WI38 (cell line): Measurements from ENCODE around the gene FRMD4A.

Source experiments
- H3K4me3 ChIP-seq: 2 replicates; pipeline ENCODE4 v1.5.1; 2011; ENCODE audit warnings: low read depth, mild to moderate bottlenecking, control low read depth, low read length
- TF ChIP-seq, protein P1 (sequence below): IDR thresholded peaks from 2 replicates; pipeline ENCODE4 v1.5.1; 2012; ENCODE audit warnings: low read depth, mild to moderate bottlenecking, control low read depth, low read length

The FRMD4A gene

DNA sequence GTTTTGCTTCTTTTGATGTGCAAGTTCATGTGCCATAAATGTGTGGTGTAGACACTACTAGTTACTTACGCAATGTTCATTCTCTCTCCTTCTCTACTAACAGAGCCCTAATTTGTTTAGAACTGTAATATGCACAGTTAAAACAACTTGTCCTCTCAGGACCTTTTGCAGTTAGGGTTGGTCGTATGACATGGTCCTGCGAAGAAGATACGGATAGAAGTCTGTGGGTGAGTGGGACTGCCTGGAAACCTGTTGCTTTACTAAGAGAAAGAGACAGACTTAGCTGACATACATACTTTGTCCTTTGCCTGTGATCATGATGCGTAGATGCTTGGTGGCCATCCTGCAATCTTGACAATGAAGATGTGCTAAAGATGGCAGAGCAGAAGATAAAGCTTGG, 692.8 kb downstream of the FRMD4A start:
- TF ChIP-seq, protein P1, sequence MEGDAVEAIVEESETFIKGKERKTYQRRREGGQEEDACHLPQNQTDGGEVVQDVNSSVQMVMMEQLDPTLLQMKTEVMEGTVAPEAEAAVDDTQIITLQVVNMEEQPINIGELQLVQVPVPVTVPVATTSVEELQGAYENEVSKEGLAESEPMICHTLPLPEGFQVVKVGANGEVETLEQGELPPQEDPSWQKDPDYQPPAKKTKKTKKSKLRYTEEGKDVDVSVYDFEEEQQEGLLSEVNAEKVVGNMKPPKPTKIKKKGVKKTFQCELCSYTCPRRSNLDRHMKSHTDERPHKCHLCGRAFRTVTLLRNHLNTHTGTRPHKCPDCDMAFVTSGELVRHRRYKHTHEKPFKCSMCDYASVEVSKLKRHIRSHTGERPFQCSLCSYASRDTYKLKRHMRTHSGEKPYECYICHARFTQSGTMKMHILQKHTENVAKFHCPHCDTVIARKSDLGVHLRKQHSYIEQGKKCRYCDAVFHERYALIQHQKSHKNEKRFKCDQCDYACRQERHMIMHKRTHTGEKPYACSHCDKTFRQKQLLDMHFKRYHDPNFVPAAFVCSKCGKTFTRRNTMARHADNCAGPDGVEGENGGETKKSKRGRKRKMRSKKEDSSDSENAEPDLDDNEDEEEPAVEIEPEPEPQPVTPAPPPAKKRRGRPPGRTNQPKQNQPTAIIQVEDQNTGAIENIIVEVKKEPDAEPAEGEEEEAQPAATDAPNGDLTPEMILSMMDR = no peak
- no peak overlapping the region for H3K4me3 ChIP-seq

DNA sequence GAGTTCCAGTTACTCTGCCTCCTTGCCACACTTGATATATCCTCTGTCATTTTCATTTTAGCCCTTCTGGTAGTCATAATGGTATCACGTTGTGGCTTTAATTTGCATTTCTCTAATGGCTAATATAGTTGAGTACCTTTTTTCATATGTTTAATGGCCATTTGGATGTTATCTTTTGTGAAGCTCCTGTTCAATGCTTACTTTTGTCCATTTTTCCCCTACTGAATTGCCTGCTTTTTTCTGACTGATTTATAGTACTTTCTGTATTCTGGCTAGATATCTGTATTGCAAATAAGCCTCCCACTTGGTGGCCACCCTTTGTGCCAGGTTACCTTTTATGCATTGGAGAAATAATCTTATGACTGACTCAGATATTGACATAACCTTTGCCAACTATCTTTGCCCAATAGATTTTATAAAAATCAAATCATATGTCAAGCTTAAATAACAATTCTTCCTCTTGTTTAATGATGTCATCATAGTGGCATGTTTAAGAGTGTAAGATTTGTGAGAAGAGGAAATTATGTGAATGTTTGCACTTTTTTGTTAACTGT, 693.3 kb downstream of the FRMD4A start:
- TF ChIP-seq, protein P1 = no peak

DNA sequence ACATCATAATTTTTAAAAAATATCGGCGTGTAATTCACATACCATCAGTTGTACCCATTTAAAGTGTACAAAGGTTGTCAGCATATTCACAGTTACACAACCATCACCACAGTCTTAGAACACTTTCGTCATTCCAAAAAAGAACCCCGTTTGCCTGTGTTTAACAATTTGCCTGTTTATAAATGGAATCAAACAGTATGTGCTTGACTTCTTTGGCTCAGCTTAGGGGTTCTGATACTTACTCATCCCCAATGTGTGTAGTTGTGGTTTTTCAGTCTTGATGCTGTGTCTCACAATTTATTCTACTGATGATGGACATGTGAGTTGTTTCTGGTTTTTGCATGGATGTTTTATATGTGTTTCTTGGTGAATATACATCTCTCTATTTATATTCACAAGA, 693.9 kb downstream of the FRMD4A start:
- TF ChIP-seq, protein P1 = no peak
- no peak overlapping the region for H3K4me3 ChIP-seq

More for the DNA sequence above, 693.3 kb downstream of the FRMD4A start:
- no peak overlapping the region for H3K4me3 ChIP-seq

DNA sequence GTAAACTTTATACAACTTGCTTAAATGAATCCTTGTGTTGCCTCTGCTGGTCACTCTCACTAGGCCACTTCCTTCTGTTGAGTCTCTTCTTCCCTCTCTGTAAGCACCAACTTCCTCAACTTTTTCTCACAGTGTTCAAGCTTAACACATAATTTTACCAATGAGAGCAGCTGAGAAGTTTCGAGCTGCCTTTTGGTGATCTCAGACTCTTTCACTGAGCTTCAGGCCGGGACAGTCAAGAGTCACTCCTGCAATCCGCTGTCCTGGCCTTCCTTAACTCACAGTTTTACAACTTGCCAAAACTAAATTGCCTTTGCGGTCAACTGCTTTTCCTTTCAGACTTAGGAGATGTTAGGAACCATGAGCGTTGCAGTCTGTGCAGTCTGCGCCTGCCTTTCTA, 696.5 kb downstream of the FRMD4A start:
- TF ChIP-seq, protein P1 = no peak
- no peak overlapping the region for H3K4me3 ChIP-seq

DNA sequence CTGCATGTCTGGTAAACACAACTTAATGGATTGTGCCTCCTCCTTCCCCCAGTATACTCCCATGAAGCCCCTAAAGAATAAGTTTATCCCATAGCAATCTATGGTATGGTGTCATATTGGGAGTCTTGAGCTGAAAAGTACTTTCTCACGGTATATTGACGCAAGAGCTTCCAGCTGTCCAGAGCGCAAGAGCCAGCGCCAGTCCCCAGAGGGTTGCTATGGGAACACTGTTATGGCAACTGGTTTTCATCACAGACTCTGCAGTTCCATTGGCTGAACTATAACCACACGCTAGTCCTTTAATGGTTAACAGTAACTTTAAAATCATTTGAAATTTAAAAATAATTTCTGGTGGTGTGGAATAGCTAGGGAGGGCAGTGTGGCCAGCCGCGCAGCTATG, 697.0 kb downstream of the FRMD4A start:
- TF ChIP-seq, protein P1 = no peak
- no peak overlapping the region for H3K4me3 ChIP-seq

DNA sequence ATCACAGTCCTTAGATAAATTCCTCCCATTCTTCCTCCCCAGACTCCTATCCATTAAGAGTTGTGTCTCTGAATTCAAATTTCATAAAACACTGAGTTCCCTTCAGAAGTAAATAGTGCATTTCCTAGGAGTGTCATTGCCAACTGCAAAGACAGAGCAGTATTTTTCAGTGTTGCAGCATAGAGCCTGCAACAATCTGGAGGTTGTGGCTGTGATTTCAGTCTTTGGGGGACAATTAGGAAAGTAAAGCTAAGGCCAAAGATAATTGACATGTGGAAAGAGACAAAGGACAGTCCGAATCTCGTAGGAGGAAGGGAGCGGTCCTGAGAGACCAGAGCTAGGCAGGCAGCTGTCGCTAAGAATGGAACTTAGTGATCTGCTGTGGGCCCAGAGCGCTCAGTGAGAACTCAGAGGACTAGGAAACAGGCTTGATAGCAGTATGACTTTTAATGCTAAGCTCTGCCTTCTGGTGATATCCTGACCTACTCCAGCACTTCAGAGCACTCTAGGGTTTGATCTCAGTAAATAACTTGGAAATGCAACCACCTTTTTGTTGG, 697.8 kb downstream of the FRMD4A start:
- TF ChIP-seq, protein P1 = no peak
- no peak overlapping the region for H3K4me3 ChIP-seq

DNA sequence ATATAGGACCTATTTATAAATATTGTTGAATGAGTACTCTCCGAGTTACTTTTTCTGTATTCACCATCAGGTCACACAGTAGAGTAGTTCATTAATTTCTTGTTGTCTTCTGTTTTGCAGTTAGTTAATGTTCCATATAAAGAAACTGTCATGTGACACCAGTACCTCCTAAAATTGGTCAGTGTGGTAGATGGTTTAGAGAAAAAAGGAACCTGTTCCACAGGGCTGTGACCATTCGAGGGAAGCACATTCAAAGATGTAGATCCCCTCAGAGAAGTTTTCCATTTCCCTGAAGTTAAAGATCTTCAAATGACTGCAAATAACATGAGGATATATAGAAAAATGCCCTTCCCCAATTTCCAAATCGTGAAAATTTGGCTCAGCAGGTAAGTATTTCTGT, 698.3 kb downstream of the FRMD4A start:
- no peak overlapping the region for H3K4me3 ChIP-seq
- TF ChIP-seq, protein P1 = no peak
